Upper lobe of left lung (tissue), 4 donors: Measurements from ENCODE around the gene KRT7.

Experiments
- CTCF ChIP-seq, 6 experiments: fragments of 450-650 bp in 4 of 6; fragments of 200-600 bp in 2 of 6; sonication (generic) in 2 of 6; IDR thresholded peaks; one replicate each; pipeline ENCODE4 v1.5.1; 2016 to 2019; ENCODE audit warnings: antibody characterized with exemption in 6 of 6
- EP300 ChIP-seq, 4 donors: sonication (generic); formaldehyde crosslinking; IDR thresholded peaks; one replicate each; pipeline ENCODE4 v1.5.1; 2017; ENCODE audit warnings: antibody characterized with exemption in 4 of 4, control low read depth in 2 of 4
- POLR2A ChIP-seq, 4 donors: fragments of 450-650 bp; IDR thresholded peaks; one replicate each; pipeline ENCODE4 v1.5.1; 2016 to 2017; ENCODE audit warnings: antibody characterized with exemption in 4 of 4, mild to moderate bottlenecking in 2 of 4

GRCh38 chr12:52204095-52204930 lies 28.7 kb upstream of the KRT7 start:
- TF ChIP-seq CTCF (IDR thresholded peaks at IDR 0.05) (no peak), EP300 (IDR thresholded peaks at IDR 0.05) (no peak), POLR2A (IDR thresholded peaks at IDR 0.05) (no peak)
